OCI-LY1 (cell line): ENCODE measurements around the gene EIF3J.
"Not testable (repeated sequence)": the region's sequence is repeated elsewhere in the genome, so short reads cannot be mapped to it uniquely, and the experiment has no call there.

ENCODE experiments used
- EZH2 ChIP-seq: fragments of 200-600 bp; sonication (generic), shearing (Covaris generic); IDR thresholded peaks from 2 replicates; pipeline ENCODE4 v1.8.0; 2017; ENCODE audit warnings: borderline replicate concordance, mixed run types, mild to moderate bottlenecking, antibody characterized with exemption, low read length, moderate library complexity, mixed read lengths
- TF ChIP-seq, protein P1 (sequence below): fragments of 200-600 bp; sonication (generic), shearing (Covaris generic); IDR thresholded peaks from 2 replicates; pipeline ENCODE4 v1.5.1; 2017; ENCODE audit warnings: mild to moderate bottlenecking, antibody characterized with exemption, low read length, moderate library complexity, mixed read lengths

DNA sequence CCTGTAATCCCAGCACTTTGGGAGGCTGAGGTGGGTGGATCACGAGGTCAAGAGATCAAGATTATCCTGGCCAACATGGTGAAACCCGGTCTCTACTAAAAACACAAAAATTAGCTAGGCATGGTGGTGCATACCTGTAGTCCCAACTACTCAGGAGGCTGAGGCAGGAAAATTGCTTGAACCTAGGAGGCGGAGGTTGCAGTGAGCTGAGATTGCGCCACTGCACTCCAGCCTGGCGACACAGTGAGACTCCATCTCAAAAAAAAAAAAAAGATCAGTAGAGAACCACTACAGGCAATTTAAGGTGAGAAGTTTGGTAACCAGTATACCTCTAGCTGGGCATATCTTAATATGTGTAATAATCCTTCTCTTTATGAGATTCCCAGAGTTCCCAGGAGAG lies 7.8 kb downstream of the EIF3J start:
- TF ChIP-seq, protein P1, sequence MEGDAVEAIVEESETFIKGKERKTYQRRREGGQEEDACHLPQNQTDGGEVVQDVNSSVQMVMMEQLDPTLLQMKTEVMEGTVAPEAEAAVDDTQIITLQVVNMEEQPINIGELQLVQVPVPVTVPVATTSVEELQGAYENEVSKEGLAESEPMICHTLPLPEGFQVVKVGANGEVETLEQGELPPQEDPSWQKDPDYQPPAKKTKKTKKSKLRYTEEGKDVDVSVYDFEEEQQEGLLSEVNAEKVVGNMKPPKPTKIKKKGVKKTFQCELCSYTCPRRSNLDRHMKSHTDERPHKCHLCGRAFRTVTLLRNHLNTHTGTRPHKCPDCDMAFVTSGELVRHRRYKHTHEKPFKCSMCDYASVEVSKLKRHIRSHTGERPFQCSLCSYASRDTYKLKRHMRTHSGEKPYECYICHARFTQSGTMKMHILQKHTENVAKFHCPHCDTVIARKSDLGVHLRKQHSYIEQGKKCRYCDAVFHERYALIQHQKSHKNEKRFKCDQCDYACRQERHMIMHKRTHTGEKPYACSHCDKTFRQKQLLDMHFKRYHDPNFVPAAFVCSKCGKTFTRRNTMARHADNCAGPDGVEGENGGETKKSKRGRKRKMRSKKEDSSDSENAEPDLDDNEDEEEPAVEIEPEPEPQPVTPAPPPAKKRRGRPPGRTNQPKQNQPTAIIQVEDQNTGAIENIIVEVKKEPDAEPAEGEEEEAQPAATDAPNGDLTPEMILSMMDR, result not testable (repeated sequence)
- not testable (repeated sequence) for TF ChIP-seq EZH2
